ENCODE data around the gene TEX101.
"Not testable (repeated sequence)": the region's sequence is repeated elsewhere in the genome, so short reads cannot be mapped to it uniquely, and the experiment has no call there.

The TEX101 gene

DNA sequence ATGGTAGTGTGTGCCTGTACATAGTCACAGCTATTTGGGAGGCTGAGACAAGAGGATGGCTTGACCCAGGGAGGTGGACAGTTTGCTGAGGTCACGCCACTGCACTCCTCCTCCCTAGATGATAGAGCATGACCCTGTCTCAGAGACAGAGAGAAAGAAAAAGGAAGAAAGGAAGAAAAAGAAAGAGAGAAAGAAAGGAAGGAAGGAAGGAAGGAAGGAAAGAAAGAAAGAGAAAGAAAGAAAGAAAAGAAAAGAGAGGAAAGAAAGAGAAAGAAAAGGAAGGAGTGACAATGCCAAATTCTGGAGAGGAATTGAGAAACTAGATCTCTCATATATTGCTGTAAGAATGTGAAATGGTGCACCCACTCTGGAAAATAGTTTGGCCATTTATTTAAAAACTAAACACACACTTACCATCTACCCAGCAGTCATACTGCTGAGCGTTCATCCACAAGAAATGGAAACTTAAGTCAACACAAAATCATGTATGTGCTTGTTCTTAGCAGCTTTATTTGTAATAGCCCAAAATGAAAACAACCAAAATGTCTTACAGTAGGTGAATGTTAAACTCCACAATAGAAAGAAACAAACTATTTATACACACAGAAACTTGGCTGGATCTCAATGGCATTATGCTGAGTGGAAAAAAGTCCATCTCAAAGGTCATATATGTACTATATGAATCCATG, 7.5 kb downstream of the TEX101 start:
- no peak for DNase-seq

DNA sequence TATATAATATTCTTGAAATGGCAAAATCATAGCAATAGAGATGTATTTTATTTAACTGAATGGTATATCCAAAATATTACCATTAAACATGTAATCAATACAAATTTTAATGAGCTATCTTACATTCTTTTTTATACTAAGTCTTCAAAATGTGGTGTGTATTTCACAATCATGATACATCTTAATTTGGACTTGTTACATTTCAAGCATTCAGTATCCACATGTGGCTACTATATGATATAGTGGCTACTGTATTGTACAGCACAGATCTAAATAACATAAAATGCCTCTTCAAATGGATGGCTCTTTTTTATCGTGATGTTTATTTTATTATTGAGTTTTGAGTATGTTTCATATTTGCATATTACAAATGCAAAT, 8.0 kb downstream of the TEX101 start:
- no peak for DNase-seq

DNA sequence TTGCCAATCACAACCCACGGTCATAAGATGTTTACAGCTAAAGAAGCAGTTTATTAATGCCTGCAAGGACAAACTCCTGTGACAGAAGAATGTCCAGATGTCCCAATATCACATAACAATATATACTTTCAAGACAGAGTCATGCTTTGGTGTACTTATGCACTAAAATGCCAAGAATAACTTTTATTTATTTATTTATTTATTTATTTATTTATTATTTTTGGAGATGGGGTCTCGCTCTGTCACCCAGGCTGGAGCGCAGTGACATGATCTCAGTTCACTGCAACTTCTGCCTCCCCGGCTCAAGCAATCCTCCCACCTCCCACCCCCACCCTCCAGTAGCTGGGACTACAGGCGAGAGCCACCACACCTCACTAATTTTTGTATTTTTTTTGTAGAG, 9.1 kb downstream of the TEX101 start:
- DNase-seq = no peak

DNA sequence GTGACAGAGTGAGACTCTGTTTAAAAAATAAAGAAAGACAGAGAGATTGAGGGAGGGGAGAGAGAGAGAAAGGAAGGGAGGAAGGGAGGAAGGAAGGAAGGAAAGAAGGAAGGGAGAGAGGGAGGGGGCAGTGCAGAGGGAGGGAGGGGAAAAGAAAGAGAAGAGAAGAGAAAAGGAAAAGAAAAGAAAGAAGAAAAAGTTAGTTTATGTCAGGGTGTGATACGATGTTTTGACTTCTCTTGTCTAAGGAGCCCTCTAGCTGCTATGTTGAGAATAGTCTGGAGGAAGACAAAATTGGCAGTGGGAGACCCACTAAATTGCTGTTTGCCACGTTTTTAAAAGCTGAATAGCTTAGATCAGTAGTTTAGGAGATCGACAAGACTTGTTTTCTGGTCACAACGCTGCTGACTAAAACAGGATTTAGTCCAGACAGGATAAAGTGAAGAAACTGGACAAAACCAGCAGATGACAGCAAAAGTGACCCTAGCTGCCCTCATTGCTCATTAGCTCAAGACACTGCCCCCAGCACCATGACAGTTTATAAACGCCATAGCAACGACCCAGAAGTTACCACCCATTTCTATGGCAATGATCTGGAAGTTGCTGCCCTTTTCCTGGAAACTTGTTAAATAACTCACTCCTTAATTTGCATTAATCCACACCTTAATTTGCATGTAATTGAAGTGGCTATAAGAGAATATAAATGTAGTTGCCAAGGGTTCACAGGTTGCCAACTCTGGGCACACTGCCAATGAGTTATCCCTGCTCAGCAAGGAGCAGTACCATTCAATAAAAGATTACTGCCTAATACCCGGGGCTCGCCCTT, 11.1 kb downstream of the TEX101 start:
- no peak for DNase-seq

DNA sequence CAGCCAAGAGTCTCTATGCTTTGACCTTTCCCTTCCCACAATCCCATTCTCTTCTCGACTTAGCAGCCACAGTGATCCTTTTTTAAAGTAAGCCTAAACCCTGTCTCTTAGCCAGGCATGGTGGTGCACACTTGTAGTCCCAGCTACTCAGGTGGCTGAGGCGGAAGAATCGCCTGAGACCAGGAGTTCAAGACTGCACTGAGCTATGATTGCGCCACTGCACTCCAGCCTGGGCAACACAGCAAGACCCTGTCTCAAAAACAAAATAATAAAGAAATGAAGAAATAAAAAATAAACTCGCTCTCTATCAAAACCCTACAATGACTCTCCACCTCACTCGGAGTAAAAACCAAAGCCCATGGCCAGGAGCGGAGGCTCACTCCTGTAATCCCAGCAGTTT, 14.7 kb downstream of the TEX101 start:
- no peak for DNase-seq

DNA sequence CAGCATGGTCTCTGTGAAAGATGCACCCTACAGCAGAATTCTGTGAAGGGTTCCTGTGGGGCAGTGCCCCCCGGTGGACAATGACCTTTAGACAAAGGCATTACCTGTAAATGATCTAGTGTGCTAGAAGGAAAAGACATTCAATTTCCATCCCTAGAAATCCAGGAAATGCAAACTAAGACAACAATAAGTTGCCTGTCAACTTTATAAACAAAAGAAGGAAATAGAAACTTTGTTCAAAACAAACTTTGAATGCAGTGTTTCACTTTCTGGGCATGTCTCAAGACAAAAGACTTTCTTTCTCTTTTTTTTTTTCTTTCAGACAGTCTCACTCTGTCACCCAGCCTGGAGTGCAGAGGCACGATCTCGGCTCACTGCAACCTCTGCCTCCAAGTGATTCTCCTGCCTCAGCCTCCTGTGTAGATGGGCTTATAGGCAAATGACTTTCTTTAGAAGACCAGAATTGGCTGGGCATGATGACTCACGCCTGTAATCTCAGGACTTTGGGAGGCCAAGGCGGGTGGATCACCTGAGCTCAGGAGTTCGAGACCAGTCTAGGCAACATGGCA, 15.5 kb downstream of the TEX101 start:
- DNase-seq = no peak

DNA sequence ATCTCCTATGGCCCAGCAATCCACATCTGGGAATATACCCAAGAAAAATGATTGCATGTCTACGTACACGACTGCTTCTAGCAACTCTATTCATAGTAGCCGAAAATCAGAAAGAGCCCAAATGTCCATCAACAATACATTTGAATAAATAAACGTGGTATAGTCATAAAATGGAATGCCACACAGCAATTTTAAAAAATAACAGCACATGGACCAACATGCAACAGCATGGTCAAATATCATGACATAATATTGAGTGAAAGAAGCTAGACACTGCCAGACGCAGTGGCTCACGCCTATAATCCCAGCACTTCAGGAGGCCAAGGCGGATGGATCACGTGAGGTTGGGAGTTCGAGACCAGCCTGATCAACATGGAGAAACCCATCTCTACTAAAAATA, 16.3 kb downstream of the TEX101 start:
- no peak for DNase-seq

DNA sequence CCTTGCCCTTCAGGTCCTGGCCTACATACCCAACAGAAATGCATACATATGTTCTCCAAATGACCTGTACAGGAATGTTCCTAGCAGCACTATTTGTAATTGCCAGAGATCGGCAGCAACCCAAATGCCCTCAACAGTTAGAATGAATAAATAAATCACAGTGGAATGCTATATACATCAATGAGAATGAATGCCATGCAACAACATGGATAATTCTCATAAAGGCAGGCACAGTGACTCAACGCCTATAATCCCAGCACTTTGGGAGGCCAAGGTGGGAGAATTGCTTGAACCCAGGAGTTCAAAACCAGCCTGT, 18.6 kb downstream of the TEX101 start:
- no peak for DNase-seq

DNA sequence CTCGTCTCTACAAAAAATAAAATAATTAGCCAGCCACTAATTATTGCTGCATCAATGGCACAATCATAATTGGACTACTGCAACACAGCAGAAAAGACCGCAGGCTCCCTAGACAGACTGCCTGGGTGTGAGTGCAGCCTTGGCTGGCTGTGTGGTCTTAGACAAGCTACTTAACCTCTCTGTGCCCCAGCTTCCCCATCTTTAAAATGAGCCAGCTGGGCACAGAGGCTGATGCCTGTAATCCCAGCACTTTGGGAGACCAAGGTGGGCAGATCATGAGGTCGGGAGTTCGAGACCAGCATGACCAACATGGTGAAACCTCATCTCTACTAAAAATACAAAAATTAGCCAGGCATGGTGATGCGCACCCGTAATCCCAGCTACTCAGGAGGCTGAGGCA, 19.0 kb downstream of the TEX101 start:
- DNase-seq = no peak

DNA sequence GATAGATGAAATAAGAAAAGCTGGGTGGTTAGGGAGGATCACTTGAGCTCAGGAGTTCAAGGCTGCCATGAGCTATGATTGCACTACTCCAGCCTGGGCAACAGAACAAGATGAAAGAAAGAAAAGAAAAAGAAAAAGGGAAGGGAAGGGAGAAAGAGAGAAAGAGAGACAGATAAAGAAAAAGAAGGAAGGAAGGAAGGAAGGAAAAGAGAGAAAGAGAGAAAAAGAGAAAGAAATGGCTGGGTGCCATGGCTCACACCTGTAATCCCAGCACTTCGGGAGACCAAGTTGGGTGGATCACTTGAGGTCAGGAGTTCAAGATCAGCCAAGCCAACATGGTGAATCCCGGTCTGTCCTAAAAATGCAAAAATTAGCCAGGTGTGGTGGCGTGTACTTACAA, 21.1 kb downstream of the TEX101 start:
- no peak for DNase-seq

DNA sequence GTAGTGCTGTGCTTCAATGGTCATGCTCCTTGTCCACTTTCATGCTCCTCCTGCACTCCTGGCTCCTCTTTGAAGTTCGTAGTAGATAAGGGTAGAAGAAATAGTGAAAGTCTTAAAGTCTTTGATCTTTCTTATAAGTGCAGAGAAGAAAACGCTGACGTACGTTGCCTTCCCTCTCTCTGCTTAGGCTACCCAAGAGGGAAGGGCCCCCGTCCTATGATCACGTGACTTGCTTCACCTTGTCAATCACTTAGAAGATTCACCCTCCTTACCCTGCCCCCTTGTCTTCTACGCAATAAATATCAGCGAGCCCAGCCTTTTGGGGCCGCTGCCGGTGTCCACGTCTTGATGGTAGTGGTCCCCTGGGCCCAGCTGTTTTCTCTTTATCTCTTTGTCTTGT, 22.6 kb downstream of the TEX101 start:
- DNase-seq = not testable (repeated sequence)

DNA sequence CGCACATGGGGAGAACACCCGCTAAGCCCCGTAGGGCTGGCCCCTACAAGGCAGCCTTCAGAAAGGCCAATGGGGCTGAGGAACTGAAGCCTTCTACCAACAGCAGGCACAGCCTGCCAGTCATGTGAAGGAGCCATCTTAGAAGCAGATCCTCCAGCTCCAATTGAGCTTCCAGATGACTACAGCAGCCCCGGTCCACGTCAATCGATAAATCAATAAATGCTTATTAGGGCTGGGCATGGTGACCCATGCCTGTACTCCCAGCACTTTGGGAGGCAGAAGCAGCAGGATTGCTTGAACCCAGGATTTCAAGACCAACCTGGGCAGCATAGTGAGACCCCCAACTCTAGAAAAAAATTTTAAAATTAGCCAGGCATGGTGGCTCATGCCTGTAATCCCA, 23.0 kb downstream of the TEX101 start:
- DNase-seq = no peak

DNA sequence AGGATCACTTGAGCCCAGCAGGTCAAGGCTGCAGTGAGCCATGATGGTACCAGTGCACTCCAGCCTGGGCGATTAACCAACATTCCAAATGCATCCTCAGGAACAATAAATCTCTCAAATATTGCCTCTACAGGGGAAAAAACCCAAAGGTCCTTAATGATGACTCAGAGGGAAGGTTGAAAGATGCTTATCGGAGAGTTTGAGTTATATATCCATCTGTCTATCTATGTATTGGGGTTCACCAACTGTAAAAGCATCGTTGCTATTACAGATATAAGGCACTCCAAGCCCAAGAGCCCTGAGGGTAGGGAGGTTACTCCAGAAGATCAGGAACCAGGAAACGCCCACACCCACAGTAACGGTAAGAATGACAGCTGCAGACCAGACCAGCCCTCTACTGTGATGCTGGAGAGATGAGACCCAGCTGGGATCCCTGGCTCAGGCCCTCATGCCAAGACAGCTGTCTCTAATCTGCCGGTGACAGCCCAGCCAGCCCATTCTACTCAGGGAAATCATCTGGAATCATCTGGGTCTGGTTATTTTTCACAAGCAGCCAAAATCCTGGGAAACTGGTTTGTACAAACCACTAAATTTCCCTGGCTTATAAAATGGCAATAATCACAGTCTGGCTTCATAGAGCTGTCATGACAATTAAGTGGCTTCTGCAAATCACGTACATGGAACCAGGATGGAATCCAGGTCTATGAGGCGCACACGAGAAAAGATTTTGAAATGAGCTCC, 23.8 kb downstream of the TEX101 start:
- no peak for DNase-seq

DNA sequence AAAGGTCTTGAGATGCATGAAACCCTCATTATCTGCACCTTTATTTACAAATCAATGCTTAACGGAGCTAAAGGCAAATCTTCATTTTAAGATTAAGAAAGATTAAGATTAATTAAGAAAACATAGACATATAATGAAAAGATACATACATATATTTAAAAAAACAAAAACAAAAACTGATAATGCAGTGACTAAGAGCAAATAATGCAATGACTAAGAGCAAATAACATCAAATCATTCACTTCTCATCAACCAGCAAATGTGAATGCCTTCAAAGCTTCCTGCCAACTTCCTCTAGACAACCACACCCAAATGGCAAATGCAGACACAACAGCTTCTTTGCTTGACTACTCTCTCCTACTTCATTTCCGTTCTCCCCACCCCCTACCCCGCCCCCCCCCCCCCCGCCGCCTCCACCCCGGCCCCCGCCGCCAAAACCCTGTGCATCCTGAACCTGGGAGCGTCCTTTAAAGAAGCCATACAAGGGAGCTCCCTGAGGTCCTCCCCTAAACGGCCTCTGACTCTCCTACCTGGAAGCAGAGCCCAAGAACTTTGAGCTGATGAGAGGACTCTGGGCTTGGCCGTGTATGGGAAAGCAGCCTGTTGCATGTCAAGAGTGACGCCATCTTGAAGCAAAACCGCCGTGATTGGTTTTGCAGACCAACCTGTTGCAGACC, 24.5 kb downstream of the TEX101 start:
- no peak for DNase-seq

DNA sequence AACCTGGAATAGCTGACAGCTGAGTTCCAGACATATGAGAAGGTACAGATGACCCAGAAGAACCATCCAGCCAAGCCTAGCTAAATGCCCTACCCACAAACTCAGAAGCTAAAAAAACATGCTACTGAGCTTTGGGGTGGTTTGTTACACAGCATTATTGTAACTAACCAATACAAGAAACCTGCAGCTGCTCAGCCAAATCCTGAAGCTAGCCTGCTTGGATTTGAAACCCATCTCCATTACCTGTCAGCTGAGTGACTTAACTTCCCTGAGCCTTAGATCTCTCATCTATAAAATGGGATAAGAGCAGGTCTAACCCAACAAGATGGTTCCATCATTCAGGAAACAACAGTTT, 25.0 kb downstream of the TEX101 start:
- no peak for DNase-seq

DNA sequence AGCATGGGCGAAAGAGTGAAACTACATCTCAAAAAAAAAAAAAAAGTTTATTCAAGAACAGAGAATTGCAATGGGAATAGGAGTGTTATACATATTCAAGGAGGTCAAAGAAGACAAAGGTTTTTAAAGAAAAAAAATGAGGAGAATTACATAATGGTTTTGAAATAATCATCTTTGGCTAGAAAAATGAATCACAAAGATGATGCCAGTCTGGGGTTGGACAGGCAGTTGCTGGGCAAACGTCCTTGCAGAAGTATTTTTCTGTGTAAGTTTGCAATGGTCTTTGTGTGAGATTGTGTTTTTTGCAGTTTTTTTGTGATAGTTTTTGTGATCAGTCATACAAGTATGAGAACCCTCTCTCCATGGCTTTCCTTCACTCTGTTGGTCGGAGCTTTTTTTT, 27.0 kb downstream of the TEX101 start:
- DNase-seq = no peak

DNA sequence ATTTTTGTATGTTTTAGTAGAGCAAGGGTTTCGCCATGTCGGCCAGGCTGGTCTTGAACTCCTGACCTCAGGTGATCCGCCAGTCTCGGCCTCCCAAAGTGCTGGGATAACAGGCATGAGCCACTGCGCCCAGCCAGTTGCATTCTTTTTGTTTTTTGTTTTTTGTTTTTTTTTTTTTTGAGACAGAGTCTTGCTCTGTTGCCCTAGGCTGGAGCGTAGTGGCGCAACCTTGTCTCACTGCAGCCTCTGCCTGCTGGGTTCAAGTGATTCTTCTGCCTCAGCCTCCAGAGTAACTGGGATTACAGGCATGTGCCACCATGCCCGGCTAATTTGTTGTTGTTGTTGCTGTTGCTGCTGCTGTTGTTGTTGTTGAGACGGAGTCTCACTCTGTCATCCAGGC, 29.4 kb downstream of the TEX101 start:
- not testable (repeated sequence) for DNase-seq

DNA sequence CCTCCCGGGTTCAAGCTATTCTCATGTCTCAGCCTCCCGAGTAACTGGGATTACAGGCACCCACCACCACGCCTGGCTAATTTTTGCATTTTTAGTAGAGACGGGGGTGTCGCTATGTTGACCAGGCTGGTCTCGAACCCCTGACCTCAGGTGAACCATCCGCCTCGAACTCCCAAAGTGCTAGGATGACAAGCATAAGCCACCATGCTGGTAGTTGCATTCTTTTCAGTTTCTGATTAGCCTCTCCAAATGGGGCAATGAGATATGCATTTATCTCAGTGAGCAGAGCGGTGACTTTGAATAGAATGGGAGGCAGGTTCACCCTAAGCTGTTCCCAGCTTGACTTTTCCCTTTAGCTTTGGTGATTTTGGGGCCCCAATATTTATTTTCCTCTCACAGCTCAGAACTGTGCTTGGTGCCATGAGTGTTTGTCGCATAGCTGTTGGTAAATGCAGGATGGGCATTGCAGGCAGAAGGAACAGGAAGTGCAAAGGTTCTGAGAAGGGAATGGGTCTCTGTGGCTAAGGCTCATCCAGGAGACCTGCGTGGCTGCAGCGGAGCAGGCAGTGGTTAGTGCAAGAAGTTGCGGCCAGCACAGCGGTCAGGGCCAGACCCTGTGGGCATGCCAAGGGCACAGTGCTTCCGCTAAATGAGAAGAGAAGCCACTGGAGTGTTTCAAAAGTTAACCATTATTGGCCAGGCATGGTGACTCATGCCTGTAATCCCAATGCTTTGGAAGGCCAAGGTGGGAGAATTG, 30.0 kb downstream of the TEX101 start:
- DNase-seq = no peak

DNA sequence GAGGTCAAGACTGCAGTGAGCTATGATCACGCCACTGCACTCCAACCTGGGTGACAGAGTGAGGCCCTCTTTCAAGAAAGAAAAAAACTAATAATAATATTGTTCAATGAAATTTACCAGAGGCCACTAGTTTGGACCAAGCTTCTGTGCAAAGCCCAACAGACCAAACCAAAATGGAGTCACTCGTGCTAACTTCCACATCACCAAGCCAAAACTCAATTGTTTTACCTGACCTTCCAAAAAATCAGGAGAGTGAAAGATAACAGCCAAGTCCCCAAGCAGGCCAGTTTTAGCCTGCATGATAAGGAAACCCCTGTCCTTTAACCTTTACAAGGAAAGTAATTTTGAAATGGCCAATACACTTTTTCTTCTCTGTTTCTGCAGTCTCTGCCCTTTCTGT, 30.7 kb downstream of the TEX101 start:
- DNase-seq = no peak

DNA sequence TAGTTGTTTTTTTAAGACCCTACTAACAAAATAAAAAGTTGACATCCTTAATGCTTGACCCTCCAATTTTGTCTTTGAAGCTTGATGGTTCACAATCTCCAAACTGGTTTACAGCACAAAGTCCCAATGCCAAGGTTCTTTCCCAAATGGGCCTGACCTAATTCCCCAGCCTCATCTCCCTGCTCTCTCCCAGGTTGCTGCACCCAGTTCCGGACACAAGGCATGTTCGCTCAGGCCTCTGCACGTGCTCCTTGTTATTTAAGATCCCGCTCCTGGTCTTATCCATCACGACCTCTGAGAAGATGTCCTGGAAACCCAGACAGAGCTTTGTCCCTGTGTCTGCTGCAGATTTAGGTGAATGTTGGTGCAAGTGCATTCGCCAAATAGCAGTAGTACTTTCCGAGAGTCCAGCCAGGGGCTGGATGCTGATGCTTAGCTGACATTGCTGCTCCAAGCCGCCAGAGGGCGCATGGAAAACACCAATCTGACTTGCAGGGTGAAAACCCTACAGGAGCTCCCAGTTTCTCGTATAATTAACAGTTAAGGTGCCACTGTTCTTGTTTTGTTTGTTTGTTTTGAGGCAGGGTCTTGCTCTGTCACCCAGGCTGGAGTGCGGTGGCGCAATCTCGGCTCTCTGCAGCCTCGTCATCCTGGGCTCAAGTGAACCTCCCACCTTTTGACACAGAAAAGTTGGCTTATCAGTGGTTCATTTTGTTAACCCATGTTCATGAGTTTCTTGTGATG, 32.2 kb downstream of the TEX101 start:
- peak; percentile 37 for DNase-seq

DNA sequence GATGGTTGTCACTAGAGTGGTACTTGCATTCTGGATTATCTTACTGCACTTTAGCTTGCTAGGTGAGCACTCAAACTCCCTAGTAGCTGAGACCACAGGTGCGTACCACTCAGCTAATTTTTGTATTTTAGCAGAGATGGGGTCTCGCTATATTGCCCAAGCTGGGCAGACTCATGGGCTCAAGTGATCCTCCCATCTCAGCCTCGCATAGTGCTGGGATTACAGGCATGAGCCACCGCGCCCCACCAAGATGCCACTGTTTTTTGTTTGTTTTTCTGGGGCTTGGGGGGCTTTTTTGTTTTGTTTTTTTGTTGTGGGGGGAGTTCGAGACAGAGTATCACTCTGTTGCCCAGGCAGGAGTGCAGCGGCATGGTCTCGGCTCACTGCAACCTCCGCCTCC, 33.0 kb downstream of the TEX101 start:
- DNase-seq = no peak

DNA sequence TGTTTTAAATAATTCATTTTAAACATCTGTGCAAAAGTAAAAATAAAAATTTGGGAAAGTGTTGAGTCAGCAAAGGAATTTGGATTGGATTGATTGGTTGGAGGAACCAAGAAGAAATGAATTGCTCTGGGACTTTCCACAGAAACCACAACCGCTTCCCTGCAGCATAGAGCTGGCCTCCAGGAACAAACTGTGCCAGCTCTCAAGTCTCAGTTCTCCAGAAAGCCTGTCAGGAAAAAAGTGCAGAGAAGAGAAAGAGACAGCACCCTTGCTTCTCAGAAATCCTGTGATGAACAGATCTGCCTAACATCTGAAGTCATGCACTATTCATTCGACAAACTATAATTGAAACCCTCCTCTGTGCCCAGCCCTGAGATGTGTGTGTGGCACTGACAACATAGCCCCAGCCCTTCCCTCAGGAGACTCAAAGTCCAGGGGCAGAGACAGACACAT, 35.9 kb downstream of the TEX101 start:
- DNase-seq = no peak
